ENCODE data around the gene FSTL4.

The FSTL4 gene

GRCh38 chr5:133610489-133611356 lies 1.6 kb downstream of the FSTL4 start:
- DNase-seq (ENCODE audit: low spot score): peak; percentile 9

GRCh38 chr5:133607451-133607850 lies 4.9 kb downstream of the FSTL4 start:
- DNase-seq (ENCODE audit: low spot score): no peak

- DNase-seq (ENCODE audit: low spot score): no peak
Observed at GRCh38 chr5:133606835-133607234, 5.5 kb downstream of the FSTL4 start.

- DNase-seq (ENCODE audit: low spot score): no peak
Observed at GRCh38 chr5:133605323-133605722, 7.0 kb downstream of the FSTL4 start.

- DNase-seq (ENCODE audit: low spot score): no peak
Observed at GRCh38 chr5:133603711-133604110, 8.6 kb downstream of the FSTL4 start.

DNA sequence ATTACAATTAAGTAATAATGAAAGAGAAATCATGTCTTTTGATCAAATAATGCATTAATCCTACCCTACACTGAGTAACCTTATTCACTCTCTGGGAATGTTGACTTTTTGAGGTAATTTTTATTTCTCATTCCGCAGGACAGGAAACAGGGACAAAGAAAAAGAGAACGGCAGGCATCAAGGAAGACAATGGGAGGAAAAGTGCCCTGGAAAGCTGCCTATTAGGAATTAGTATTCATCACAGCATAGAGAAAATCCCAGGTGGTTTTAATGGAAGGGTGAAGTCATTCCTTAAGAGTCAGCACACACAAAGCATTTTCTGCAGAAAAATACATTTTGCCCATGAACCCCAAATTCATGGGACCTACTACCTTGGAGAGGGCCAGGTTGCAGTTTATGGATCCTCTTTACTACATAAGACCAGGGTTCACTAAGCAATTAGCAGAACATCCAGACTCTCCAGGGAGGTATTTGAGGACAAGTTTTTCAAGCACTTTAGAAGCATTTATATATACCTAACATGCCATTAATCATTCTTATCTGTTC lies 9.4 kb downstream of the FSTL4 start:
- no peak for DNase-seq (ENCODE audit: low spot score)

- DNase-seq (ENCODE audit: low spot score): no peak
Observed at GRCh38 chr5:133599600-133599999, 12.7 kb downstream of the FSTL4 start.

DNA sequence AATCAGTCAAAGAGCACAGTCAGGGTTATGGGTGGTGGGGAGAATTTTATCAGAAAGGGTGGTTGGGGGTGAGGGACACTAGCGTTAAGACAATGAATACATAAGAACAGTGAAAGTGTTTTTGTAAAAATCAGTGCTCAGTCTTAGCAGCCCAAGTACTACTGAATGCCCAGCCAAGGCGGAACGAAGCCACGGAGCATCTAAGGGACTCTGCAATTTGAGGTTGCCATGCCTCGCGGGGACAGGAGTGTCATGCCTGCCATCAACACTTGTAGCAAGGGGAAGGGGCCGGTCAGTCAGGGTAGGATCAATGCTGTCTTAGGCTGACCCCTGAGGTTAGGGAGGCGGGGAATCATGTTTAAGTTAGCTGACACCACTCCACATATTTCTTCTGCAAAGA lies 13.3 kb downstream of the FSTL4 start:
- DNase-seq (ENCODE audit: low spot score): no peak

DNA sequence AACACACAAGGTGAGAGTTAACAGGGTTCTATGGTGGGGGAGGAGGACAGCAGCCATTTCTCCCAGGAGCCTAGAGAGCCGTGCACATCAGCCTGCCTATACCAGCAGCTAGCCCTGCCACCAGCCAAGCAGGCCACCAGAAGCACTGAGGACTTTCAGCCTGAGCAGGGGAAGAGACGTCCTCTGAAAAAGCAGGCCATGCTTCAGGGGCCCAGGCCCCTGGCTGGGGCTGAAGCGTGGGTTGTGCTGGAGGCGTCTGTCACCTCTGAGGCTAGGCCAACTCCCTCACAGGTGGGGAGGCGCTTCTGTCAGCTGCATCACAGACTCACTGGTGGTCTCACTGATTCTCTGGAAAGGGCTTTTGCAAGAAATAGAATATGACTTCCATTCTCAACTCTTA lies 16.3 kb downstream of the FSTL4 start:
- no peak for DNase-seq (ENCODE audit: low spot score)

DNA sequence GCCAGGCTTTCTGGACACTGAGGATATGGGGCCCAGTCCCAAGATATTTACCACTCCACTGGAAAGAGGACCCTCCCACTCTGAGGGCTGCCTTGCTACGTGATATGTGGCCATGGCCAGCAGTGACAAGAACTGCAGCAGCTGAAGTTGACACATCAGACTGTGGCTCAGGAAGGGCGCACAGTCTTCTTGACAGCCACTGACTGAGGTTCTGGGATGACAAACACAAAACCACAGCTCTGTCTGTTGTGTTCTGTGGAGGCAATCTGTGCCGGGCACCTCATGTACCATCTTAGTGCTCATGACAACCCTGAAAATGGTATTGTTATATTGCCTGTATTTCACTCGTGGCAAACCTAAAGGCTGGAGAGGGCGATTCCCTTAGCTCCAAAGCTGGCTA lies 16.9 kb downstream of the FSTL4 start:
- no peak for DNase-seq (ENCODE audit: low spot score)

- no peak for DNase-seq (ENCODE audit: low spot score)
Observed at GRCh38 chr5:133589286-133589685, 23.1 kb downstream of the FSTL4 start.

DNA sequence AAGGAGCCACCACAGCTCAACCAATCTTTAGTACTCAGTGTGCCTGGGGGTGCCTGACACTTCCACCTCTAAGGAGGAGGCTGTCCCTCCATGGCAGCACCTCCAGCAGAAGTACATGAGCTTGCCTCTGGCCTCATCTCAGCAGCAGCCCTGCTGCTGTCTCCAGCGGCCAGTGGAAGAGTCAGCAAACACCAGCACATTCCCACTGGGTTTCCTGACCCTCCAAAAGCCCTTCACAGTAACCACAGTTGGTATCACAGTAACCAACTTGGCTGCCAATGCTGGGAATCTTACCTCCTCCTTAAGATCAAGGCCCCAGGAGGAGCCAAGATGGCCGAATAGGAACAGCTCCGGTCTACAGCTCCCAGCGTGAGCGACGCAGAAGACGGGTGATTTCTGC lies 29.4 kb downstream of the FSTL4 start:
- no peak for DNase-seq (ENCODE audit: low spot score)

- DNase-seq (ENCODE audit: low spot score): no peak
Observed at GRCh38 chr5:133581918-133582317, 30.4 kb downstream of the FSTL4 start.

DNA sequence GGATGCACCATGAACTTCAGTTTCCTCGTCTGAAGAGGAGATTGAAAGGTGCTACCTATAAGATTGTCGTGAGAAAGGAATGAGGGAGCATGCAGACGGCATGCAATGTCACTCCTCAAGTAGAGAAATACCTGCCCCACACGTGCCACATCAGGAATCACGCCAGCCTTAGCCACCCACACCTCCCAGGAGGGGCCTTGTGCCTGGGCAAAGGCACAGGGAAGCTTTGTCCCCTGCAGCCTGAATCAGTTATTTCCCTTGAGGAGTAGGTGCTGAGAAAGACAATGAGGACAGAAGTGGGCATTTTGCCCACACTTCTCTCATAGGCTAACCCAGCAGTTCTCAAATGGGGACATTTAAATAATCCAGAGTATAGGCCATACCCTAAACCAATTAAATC lies 31.0 kb downstream of the FSTL4 start:
- DNase-seq (ENCODE audit: low spot score): no peak

- no peak for DNase-seq (ENCODE audit: low spot score)
Observed at GRCh38 chr5:133580618-133581017, 31.7 kb downstream of the FSTL4 start.

DNA sequence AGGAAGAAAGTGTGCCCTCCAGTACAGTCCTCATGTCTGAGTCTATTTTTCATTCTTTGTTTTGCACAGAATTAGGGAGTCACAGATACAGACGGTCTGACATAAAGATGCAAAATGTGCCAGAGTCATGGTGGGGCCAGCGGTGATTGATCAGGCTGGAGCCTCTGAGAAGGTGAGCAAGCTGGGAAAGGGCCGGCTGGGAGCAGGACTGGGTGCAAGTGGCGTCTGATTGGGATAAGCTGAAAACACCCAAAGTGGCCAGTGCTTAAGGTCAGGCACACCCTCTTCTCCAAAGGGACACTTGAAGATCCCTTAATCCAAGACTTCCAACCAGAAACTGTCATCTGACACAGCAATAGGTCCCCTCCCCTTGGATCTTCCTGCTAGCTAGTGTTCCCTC lies 32.6 kb downstream of the FSTL4 start:
- DNase-seq (ENCODE audit: low spot score): no peak

DNA sequence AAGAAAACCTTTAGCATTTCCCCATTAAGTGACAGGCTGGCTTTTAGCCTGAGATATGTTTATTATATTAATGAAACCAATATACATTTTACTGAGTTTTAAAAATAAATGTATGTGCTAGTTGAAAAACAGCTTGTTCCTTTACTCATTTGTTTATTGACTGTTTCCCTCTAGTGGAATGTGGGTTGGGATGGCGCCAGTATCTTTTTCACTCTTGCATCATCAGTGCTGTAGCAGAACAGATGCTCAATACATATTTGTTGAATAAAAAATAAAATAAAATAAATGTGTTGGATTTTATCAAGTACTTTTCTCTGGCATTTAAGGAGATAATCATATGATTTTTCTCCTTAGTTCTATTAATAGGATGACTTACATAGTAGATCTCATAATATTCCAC lies 43.0 kb downstream of the FSTL4 start:
- DNase-seq (ENCODE audit: low spot score): no peak

DNA sequence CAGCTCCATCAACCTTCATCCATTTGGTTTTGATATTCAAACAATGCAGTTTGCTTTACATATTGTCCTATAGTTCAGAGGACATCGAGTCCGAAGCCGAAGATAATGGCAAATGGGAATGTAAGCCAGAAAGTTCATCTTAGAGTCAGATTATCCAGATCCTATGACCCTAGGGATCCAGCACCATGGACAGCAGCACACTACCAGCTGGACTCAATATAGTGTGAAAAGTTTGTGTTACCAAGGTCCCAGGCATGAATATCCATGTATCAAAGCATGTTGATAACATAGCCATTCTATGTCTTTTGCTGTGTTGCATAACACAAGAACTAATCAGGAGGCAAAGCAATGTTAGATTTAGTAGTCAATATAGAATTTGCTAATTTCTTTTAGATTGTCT lies 46.3 kb downstream of the FSTL4 start:
- DNase-seq (ENCODE audit: low spot score): no peak

- no peak for DNase-seq (ENCODE audit: low spot score)
Observed at GRCh38 chr5:133564921-133565565, 47.3 kb downstream of the FSTL4 start.

GRCh38 chr5:133562554-133562953 lies 49.8 kb downstream of the FSTL4 start:
- no peak for DNase-seq (ENCODE audit: low spot score)

DNA sequence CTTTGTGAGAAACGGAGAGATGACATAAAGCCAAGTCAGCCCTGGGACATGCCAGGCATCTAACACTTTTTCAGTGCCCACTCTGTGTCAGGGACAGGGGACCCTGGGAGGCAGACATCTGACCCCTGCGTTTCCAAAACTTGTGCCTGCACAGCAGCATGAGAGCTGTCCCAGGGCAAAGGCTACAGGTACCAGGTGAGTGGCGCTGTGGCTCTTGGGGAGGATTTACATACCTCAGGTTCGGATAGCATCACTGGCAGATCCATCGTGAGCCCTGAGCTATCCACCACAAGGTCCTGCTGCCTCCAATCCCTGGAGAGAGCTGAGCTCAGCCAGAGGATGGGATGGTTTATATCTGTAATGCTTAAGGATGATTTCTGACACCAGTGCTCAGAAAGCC lies 52.4 kb downstream of the FSTL4 start:
- no peak for DNase-seq (ENCODE audit: low spot score)

GRCh38 chr5:133556551-133556950 lies 55.8 kb downstream of the FSTL4 start:
- DNase-seq (ENCODE audit: low spot score): no peak

GRCh38 chr5:133554279-133554678 lies 58.1 kb downstream of the FSTL4 start:
- DNase-seq (ENCODE audit: low spot score): no peak

Data from CD4-positive, alpha-beta T cell treated with Interleukin-6 at 100 ng/mL for 8 hours (primary cell).